Endothelial cell of umbilical vein (primary cell): ENCODE results near the gene GPR160. TPM values are rescaled to one million over a fixed set of nuclear protein-coding genes. Genes with fewer than 3 reads are reported as not detected.

ENCODE experiments used
- BruUV-seq: library from RNA; stranded (reverse); fragments of 400-500 nt; replicated peaks from 2 replicates; lab custom pipeline; 2021; lab: Mats Ljungman, UMichigan
- CTCF ChIA-PET: fragments of 300-600, 350-600 bp; sonication (Branson Sonifier 250); formaldehyde crosslinking; loops from one replicate; lab custom pipeline; 2021; ENCODE audit warnings: antibody characterized with exemption, inconsistent platforms; lab: Charles Lee
- POLR2A ChIA-PET: fragments of 300-600, 350-600 bp; sonication (Branson Sonifier 250); formaldehyde crosslinking; loops from one replicate; lab custom pipeline; 2021; ENCODE audit warnings: antibody characterized with exemption, inconsistent platforms; lab: Charles Lee
- DNase-seq: peaks from one replicate; pipeline ENCODE4 v3.0.0-alpha.2; 2011; ENCODE audit warnings: low read depth, low spot score
- FAIRE-seq: peaks from 2 replicates; lab custom pipeline; 2011; peaks lifted over from hg19 to GRCh38; lab: Jason Lieb, UNC
- H2AFZ ChIP-seq: 2 replicates; pipeline ENCODE4 v1.6.0; 2012; ENCODE audit warnings: low read depth, low read length, control low read depth, inconsistent platforms
- H3K27ac ChIP-seq: 2 replicates; pipeline ENCODE4 v1.5.1; 2011; ENCODE audit warnings: low read depth, mild to moderate bottlenecking, control low read depth, low read length, moderate library complexity; ENCODE audit not compliant: insufficient read depth
- H3K27me3 ChIP-seq, 2 experiments: 2 replicates each; pipeline versions ENCODE4 v1.6.0 to v1.6.1; 2011; ENCODE audit warnings: low read length in 2 of 2, mixed read lengths in 1 of 2; ENCODE audit not compliant: control insufficient read depth in 2 of 2, insufficient read depth in 2 of 2
- H3K36me3 ChIP-seq, 2 experiments: 2 replicates in 1 of 2; 3 replicates in 1 of 2; pipeline ENCODE4 v1.5.1; 2011; ENCODE audit warnings: low read length in 2 of 2, mild to moderate bottlenecking in 1 of 2, moderate library complexity in 1 of 2; ENCODE audit not compliant: control insufficient read depth in 2 of 2, insufficient read depth in 2 of 2; ENCODE audit errors: extremely low read depth in 1 of 2
- H3K4me1 ChIP-seq: 3 replicates; pipeline ENCODE4 v1.5.1; 2011; ENCODE audit warnings: mild to moderate bottlenecking, low read length; ENCODE audit not compliant: control insufficient read depth, insufficient read depth; ENCODE audit errors: extremely low read depth
- H3K4me2 ChIP-seq: 2 replicates; pipeline ENCODE4 v1.6.1; 2011; ENCODE audit warnings: low read length, control low read depth, mixed read lengths; ENCODE audit not compliant: insufficient read depth
- H3K4me3 ChIP-seq, 3 experiments: fragments of 200-600 bp in 1 of 3; sonication (generic), shearing (Covaris generic) in 1 of 3; replicated peaks in 1 of 3; 2 replicates each; pipeline ENCODE4 v1.5.1; 2011 to 2016; ENCODE audit warnings: control low read depth in 3 of 3, low read length in 3 of 3, mild to moderate bottlenecking in 2 of 3, inconsistent platforms in 1 of 3, low read depth in 1 of 3, moderate library complexity in 1 of 3; ENCODE audit not compliant: insufficient read depth in 1 of 3
- H3K79me2 ChIP-seq: 2 replicates; pipeline ENCODE4 v1.6.0; 2012; ENCODE audit warnings: low read length, inconsistent platforms; ENCODE audit not compliant: control insufficient read depth, insufficient read depth
- H3K9ac ChIP-seq: replicated peaks from 2 replicates; pipeline ENCODE3; 2011; ENCODE audit warnings: low read length, control low read depth; ENCODE audit not compliant: insufficient read depth; ENCODE audit errors: extremely low read depth
- H3K9me1 ChIP-seq: replicated peaks from 3 replicates; pipeline ENCODE4 v1.6.0; 2011; ENCODE audit warnings: mild to moderate bottlenecking, low read length; ENCODE audit not compliant: control insufficient read depth, insufficient read depth; ENCODE audit errors: extremely low read depth
- H3K9me3 ChIP-seq: replicated peaks from 2 replicates; pipeline ENCODE4 v1.5.1; 2012; ENCODE audit warnings: low read length, inconsistent platforms; ENCODE audit not compliant: control insufficient read depth, insufficient read depth
- H4K20me1 ChIP-seq: replicated peaks from 2 replicates; pipeline ENCODE3; 2011; ENCODE audit warnings: mild to moderate bottlenecking, low read length; ENCODE audit not compliant: control insufficient read depth, insufficient read depth; ENCODE audit errors: extremely low read depth
- EZH2 ChIP-seq: IDR thresholded peaks from 2 replicates; pipeline ENCODE4 v1.6.1; 2012; ENCODE audit warnings: borderline replicate concordance, low read depth, mild to moderate bottlenecking, moderate library complexity, low read length, inconsistent platforms; ENCODE audit not compliant: severe bottlenecking
- FOS ChIP-seq: IDR thresholded peaks from 2 replicates; pipeline ENCODE4 v1.6.1; 2011; ENCODE audit warnings: mild to moderate bottlenecking, low read length, moderate library complexity, borderline replicate concordance; ENCODE audit not compliant: insufficient read depth
- GATA2 ChIP-seq: IDR thresholded peaks from 2 replicates; pipeline ENCODE4 v1.7.0; 2011; ENCODE audit warnings: low read depth, mild to moderate bottlenecking, moderate library complexity, mixed read lengths, low read length; ENCODE audit not compliant: insufficient read length, insufficient read depth
- JUN ChIP-seq: IDR thresholded peaks from 2 replicates; pipeline ENCODE4 v1.6.1; 2011; ENCODE audit warnings: borderline replicate concordance, low read depth; ENCODE audit not compliant: insufficient read length, insufficient read depth
- MYC ChIP-seq: IDR thresholded peaks from one replicate; pipeline ENCODE4 v1.6.1; 2011; ENCODE audit warnings: mild to moderate bottlenecking, low read depth, low read length
- POLR2A ChIP-seq: IDR thresholded peaks from 2 replicates; pipeline ENCODE4 v1.6.1; 2012; ENCODE audit warnings: low read depth, mild to moderate bottlenecking, control low read depth, low read length
- POLR2AphosphoS5 ChIP-seq: IDR thresholded peaks from 2 replicates; pipeline ENCODE4 v1.6.1; 2012; ENCODE audit warnings: low read depth, mild to moderate bottlenecking, control low read depth, low read length, moderate library complexity; ENCODE audit not compliant: insufficient read depth
- dilution Hi-C: fragments of 300-500 bp; cut with MboI; formaldehyde crosslinking; loops from one replicate; pipeline ENCODE4 v1.15.0; 2019; ENCODE audit warnings: low sequenced_read_pairs; ENCODE audit not compliant: extremely low pct_ligation_motif_present
- intact Hi-C: fragments of 100-400 bp; cut with micrococcal nuclease; formaldehyde crosslinking; loops from one replicate; pipeline ENCODE4 v1.10.0; 2022
- polyA plus RNA-seq, 4 experiments: library from polyadenylated mRNA; depleted of rRNA in 3 of 4; stranded (reverse) in 3 of 4; unstranded in 1 of 4; fragments of >200 nt; gene quantifications; 2 replicates each; pipeline versions ENCODE4 v1.2.1 to v1.2.3, GENCODE V29; 2011 to 2012; ENCODE audit warnings: missing spikeins in 1 of 4
- total RNA-seq: library from RNA; stranded (reverse); gene quantifications from 2 replicates; pipeline ENCODE4 v1.2.3, GENCODE V29; 2021
- TF ChIP-seq, protein P1 (sequence below), 2 donors: IDR thresholded peaks; 1 replicate in 1 of 2; 2 replicates in 1 of 2; pipeline ENCODE4 v1.5.1; 2011; ENCODE audit warnings: low read length in 2 of 2, mild to moderate bottlenecking in 2 of 2, moderate library complexity in 2 of 2, control low read depth in 1 of 2, inconsistent platforms in 1 of 2, low read depth in 1 of 2; ENCODE audit not compliant: insufficient read depth in 1 of 2; ENCODE audit errors: extremely low read depth in 1 of 2
- TF ChIP-seq, protein P2 (sequence below): IDR thresholded peaks from 2 replicates; pipeline ENCODE4 v1.6.1; 2011; ENCODE audit not compliant: insufficient read depth, insufficient read length

Gene GPR160
- total and polyA plus RNA-seq, 2 donors (not counting 3 experiments of a cell fraction or from before 2014, with no cell fraction given) = 0.39 to 1.3 TPM

DNA sequence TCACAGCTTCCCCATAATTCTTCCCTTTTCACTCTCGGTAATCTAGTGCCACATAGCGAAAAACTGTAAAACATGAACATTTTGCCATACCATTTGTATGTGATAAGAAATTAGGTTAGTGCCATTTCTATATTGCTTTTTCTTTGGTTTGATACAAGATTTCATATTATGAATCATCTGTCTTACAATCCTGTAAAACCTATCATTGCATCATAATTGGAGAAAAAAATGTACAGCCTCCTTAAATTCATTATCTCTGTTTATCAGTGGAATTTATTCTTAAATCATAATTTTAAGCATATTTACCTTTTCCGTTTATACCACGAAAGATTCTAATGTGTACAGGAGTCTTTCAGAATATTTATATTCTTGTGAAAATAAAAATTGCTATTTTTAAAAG is 47.4 kb upstream of the GPR160 start:
- H4K20me1 ChIP-seq = no peaks in the 10 kb centered on the region
- H3K4me1 ChIP-seq = no peaks in the 10 kb centered on the region
- DNase-seq = no peak
- intact Hi-C loops = no loop called here
- dilution Hi-C loops = no loop called here
- no peak overlapping the region for H3K9ac ChIP-seq
- H3K9me3 ChIP-seq = no peaks in the 10 kb centered on the region
- no peak overlapping the region for H3K27ac ChIP-seq
- no peaks in the 10 kb centered on the region for H3K9me1 ChIP-seq
- H3K79me2 ChIP-seq = no peaks in the 10 kb centered on the region
- H2AFZ ChIP-seq = no peak overlapping the region
- POLR2A ChIA-PET = interaction anchor here (0.5 kb wide), 1 partner anchor 12 kb away, joined by 3 read pairs; no protein-coding TSS in a partner anchor
- H3K27me3 ChIP-seq = no peaks in the 10 kb centered on the region
- no peak for FAIRE-seq
- CTCF ChIA-PET = interaction anchor here (1.2 kb wide), 1 partner anchor 31 kb away, joined by 4 read pairs; no protein-coding TSS in a partner anchor
- H3K4me2 ChIP-seq = no peak overlapping the region
- no TSS peak for BruUV-seq
- no peak overlapping the region for H3K4me3 ChIP-seq
- H3K36me3 ChIP-seq = peaks cover 6 to 20% of the 10 kb centered on the region in 2 experiments
- TF ChIP-seq JUN (no peak), EZH2 (no peak), GATA2 (no peak), MYC (no peak), POLR2AphosphoS5 (no peak), FOS (no peak), POLR2A (no peak)
- TF ChIP-seq, protein P1, sequence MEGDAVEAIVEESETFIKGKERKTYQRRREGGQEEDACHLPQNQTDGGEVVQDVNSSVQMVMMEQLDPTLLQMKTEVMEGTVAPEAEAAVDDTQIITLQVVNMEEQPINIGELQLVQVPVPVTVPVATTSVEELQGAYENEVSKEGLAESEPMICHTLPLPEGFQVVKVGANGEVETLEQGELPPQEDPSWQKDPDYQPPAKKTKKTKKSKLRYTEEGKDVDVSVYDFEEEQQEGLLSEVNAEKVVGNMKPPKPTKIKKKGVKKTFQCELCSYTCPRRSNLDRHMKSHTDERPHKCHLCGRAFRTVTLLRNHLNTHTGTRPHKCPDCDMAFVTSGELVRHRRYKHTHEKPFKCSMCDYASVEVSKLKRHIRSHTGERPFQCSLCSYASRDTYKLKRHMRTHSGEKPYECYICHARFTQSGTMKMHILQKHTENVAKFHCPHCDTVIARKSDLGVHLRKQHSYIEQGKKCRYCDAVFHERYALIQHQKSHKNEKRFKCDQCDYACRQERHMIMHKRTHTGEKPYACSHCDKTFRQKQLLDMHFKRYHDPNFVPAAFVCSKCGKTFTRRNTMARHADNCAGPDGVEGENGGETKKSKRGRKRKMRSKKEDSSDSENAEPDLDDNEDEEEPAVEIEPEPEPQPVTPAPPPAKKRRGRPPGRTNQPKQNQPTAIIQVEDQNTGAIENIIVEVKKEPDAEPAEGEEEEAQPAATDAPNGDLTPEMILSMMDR (IDR thresholded peaks at IDR 0.05; ENCODE audit: extremely low read depth in 1 of 2, insufficient read depth in 1 of 2, low read depth in 1 of 2, low read length in 2 of 2) = no peak
- TF ChIP-seq, protein P2, sequence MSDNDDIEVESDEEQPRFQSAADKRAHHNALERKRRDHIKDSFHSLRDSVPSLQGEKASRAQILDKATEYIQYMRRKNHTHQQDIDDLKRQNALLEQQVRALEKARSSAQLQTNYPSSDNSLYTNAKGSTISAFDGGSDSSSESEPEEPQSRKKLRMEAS = no peak
